ENCODE measurements around the gene MAIP1.

DNA sequence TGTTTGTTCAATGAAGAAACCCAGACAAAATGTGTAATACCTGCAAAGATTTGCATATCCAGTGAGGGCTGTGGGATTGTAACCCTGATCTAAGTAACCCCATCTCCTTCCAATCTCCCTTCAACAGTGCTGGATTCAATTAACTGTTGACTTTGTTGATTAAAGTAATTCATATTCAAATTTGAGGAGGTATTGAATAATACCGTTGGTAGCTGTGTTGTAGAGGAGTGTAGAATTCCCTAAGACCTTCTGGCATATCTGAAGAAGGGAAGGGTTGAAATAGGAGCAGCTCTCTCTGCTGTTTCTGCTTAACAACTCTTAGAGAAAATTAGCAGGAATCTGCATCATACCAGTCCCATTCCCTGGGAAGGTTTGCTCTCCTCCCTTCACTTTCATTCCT is 28.2 kb downstream of the MAIP1 start:
- TF ChIP-seq POLR2A (IDR thresholded peaks at IDR 0.05; ENCODE audit: low read depth, low read length) (no peak), MAX (IDR thresholded peaks at IDR 0.05; ENCODE audit: insufficient read depth, insufficient read length) (no peak), EZH2 (IDR thresholded peaks at IDR 0.05; ENCODE audit: borderline replicate concordance, low read depth, low read length, severe bottlenecking) (no peak), POLR2AphosphoS5 (IDR thresholded peaks at IDR 0.05; ENCODE audit: insufficient read depth, low read depth, low read length) (no peak), GATA2 (IDR thresholded peaks at IDR 0.05; ENCODE audit: insufficient read depth, insufficient read length, low read depth, low read length) (no peak), FOS (IDR thresholded peaks at IDR 0.05; ENCODE audit: borderline replicate concordance, insufficient read depth, low read length) (no peak), MYC (IDR thresholded peaks at IDR 0.05; ENCODE audit: low read depth, low read length) (no peak)
- TF ChIP-seq, protein P1, sequence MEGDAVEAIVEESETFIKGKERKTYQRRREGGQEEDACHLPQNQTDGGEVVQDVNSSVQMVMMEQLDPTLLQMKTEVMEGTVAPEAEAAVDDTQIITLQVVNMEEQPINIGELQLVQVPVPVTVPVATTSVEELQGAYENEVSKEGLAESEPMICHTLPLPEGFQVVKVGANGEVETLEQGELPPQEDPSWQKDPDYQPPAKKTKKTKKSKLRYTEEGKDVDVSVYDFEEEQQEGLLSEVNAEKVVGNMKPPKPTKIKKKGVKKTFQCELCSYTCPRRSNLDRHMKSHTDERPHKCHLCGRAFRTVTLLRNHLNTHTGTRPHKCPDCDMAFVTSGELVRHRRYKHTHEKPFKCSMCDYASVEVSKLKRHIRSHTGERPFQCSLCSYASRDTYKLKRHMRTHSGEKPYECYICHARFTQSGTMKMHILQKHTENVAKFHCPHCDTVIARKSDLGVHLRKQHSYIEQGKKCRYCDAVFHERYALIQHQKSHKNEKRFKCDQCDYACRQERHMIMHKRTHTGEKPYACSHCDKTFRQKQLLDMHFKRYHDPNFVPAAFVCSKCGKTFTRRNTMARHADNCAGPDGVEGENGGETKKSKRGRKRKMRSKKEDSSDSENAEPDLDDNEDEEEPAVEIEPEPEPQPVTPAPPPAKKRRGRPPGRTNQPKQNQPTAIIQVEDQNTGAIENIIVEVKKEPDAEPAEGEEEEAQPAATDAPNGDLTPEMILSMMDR (IDR thresholded peaks at IDR 0.05; ENCODE audit: extremely low read depth in 1 of 2, insufficient read depth in 1 of 2, low read depth in 1 of 2, low read length in 2 of 2), result no peak

Data from endothelial cell of umbilical vein (primary cell).